Right kidney (tissue), 1 donor: ENCODE data around the gene SCNN1A.

ENCODE experiments used
- DNase-seq: peaks from one replicate; pipeline ENCODE4 v3.0.0-alpha.2; 2016

Gene SCNN1A

DNA sequence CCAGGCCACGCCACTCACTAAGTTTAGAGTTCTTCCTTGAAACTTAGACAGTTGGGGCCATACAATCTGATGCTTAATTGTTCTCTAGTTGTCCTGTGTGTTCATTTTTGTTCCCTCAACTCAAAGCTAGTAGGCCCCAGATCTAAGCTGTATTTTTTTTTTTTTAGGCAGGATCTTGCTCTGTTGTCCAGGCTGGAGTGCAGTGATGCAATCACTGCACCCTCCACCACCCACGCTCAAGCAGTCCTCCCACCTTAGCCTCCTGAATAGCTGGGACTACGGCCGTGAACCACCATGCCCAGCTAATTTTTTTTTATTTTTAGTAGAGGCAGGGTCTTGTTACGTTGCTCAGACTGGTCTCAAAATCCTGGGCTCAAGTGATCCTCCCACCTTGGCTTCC lies 41.0 kb downstream of the SCNN1A start:
- DNase-seq, result no peak

DNA sequence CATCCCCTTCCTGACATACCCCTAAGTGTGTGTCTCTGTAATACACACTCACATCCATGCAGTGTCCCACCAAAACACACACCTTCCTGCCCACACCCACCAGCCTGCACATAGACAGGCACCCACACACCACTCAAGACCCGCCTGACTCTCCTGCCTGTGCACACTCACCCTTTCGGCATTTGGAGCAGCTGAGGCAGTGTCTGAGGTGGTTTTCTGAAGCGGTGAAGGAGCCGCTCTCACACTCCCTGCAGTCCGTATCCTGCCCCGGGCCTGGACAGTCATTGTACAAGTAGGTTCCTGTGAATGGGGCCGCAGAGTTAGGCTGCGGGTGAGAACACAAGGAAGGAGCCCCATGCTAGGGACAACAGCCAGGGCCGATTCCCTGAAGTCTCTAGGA lies 41.8 kb downstream of the SCNN1A start:
- no peak for DNase-seq

- no peak for DNase-seq
Observed at GRCh38 chr12:6333029-6333428, 42.3 kb downstream of the SCNN1A start.

GRCh38 chr12:6332459-6332858 lies 42.9 kb downstream of the SCNN1A start:
- no peak for DNase-seq

GRCh38 chr12:6330999-6331714 lies 44.2 kb downstream of the SCNN1A start:
- DNase-seq, result no peak

DNA sequence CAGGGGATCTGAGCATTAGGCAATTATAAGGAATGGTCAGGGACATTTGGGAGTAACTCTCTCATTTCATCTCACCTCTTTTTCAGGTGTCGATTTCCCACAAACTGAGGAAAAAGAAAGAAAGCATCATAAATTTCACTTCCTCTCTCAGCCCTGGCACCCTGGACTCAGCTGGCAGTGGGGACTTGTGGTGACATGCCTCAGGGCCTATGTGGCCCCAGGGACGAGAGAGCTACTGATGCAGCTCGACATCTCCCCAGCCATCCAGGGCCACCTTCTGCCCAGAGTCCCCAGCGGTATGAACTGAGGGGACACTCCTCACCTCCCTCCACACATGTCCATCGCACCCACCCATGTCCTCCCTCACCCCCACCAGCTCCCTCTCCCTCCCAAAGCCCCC lies 45.2 kb downstream of the SCNN1A start:
- no peak for DNase-seq

DNA sequence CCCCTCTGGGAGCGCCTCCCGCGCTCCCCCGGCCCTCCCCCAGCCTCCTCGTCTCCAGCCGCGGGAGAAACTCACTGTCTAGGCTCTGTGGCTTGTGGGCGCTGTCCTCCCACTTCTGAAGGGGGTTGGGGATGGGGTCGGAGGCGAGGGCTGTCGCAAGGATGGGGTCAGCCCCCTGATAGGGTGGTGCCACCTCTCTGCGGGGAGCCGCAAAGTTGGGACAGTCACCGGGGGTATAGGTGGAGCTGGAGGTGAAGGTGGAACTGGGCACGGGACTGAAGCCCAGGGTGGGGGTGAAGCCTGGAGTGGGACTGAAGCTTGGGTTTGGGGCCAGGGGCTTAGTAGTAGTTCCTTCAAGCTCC lies 45.7 kb downstream of the SCNN1A start:
- no peak for DNase-seq

GRCh38 chr12:6328945-6329702 lies 46.2 kb downstream of the SCNN1A start:
- no peak for DNase-seq

GRCh38 chr12:6328045-6328779 lies 47.2 kb downstream of the SCNN1A start:
- no peak for DNase-seq

DNA sequence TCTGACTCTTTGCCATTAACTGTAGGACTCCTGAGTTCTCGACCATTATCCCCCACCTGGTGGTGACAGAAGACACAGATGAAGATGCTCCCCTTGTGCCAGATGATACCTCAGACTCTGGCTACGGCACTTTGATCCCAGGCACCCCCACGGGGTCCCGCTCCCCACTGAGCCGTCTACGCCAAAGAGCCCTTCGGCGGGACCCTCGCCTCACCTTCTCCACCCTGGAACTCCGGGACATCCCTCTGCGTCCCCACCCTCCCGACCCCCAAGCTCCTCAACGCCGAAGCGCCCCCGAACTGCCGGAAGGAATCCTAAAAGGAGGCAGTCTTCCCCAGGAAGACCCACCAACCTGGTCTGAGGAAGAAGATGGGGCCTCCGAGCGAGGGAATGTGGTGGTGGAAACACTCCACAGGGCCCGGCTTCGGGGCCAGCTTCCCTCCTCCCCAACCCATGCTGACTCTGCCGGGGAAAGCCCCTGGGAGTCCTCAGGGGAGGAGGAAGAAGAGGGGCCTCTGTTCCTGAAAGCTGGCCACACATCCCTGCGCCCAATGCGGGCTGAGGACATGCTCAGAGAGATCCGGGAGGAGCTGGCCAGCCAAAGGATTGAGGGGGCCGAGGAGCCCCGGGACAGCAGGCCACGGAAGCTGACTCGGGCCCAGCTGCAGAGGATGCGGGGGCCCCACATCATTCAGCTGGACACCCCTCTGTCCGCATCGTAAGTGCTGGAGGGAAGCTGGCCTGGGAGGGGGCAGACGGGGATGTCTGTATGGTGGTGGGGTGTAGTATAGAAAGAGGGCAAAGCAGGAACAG lies 47.9 kb downstream of the SCNN1A start:
- DNase-seq, result no peak

DNA sequence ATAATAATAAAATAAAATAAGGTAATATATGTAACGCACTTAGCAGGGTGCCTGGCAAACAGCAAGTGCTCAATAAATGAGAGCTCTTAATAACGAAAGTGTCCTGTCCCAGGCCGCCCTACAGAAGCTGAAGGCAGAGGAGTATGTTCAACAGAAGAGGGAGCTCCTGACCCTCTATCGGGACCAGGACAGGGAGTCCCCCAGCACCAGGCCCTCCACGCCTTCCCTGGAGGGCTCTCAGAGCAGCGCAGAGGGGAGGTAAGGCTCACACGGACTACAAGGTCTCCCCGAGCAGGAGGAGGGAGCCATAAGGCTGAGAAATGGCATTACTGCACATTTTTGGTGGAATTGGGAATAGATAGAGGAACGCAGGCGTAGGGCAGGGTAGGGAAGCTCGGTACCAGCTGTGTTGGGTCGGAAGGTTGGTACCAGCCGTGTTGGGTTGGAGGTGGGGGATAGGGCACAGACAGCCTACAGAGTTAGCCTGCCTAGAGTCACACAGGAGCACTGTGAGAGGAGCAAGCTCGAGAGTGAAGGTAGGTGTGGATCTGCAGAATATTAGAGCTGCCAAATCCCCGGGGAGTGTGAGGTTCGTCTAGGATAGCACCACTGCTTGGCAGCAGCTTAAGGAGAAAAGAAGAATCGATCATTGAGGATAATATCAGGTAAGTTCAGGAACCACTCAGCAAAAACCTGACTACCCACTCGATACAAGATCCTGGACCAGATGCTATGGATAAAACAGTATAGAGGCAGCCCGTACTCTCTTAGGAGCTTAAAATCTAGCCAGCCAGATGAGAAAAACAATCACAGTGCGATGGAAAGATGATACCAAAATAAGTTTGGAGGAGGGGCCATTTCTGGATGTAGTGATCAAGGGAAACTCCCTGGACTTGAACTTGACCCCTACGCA lies 48.8 kb downstream of the SCNN1A start:
- no peak for DNase-seq

DNA sequence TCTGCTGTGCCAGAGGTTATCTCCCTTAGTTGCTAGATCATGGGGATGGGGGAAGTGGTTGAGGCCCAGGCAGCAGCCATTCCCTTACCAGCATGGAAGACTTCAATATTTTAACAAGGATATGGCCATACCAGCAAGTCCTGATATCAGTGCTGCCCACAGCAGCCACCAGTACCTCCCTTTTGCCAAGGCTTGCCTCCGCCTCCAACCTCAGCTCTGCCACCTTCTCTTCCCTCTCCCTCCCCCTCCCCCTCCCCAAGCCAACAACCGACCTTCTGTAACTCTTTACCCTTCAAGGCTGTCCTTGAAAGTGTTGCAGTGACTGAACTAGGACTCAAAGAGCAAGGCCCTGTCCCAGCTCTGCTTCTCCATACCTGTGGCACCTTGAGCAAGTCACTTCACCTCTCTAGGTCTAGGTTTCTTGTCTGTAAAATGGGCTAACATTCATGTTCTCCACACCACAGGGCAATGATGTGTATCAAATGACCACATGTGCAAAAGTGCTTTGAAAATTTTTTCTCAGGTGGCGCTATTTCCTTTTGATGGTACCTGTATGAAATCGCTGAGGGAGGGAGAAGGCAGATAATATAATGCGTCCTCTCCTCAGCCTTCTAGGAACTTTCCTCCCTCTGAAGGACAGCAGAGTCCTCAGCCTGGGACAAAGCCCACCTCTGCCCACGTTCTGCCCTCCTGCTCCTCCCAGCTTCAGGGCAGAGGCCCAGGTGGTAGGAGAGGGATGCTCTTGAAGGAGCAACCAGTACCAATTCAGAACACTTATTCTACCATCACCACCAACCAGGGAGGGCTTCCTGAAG lies 50.2 kb downstream of the SCNN1A start:
- DNase-seq, result no peak

DNA sequence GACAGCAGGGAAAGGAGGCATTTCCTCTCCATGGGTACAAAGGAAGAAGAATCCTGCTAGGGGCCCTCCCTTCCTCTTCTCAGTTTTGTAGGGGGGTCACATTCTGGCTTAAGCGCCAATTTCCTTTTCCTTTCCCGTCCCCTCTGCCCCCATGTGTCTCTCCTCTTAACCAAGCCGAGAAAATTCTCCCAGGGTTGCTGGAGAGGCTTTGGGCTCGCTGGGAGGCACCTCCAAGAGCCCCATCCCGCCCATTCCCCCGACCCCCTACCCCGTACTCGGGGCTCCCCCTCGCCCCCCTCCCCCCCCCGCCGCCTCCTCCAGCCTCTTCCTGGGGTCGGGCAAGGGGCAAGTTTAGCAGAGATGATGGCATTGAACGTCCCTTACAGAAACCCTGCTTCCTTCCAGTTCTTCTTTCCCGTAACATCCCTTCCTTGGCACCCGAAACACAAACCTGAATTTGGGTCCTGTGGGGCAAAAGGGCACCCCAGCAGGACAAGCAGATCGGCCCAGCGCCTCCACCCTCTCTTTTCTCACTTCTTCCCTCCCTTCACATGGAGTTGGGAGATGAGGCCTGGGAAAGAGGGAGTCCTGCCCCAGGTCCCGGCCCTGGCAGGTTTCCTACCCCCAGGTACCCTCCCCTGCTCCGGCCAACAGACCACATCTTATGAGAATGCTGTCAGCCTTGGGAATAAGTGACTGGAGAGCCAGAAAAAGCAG lies 51.2 kb downstream of the SCNN1A start:
- DNase-seq, result no peak

GRCh38 chr12:6323340-6323994 lies 51.9 kb downstream of the SCNN1A start:
- peak; percentile 61 for DNase-seq

DNA sequence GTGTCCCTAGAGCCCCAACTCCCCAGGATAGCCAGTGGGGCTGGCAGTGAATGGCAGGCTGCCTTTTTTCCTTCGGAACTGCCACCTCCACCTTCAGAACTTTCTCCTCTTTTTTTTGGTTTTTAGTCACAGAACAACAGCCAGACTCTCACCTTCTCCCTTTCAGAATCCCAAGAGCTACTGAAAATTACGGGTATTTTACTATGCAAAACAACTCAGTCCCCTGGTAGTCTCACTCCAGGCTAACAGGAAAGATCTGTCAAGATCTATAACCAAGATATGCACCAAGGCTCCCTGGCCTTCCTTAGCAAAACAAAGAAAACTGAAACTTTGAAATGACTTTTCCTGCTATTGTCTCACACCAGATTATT lies 52.4 kb downstream of the SCNN1A start:
- no peak for DNase-seq

DNA sequence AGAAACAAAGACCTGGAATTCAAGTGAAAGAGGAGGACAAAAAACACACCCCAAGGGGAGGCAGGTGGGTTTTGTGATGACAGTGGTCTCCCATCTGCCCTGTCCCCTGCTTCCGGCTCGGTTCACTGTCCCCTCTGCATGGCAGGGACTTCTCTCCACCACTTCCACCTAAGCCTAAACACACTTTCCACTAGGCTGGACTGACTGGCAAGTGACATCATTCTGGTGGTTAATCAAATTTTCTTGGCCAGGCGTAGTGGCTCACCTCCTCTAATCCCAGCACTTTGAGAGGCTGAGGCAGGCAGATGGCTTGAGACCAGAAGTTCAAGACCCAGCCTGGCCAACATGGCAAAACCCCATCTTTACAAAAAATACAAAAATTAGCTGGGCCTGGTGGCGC lies 53.0 kb downstream of the SCNN1A start:
- no peak for DNase-seq

DNA sequence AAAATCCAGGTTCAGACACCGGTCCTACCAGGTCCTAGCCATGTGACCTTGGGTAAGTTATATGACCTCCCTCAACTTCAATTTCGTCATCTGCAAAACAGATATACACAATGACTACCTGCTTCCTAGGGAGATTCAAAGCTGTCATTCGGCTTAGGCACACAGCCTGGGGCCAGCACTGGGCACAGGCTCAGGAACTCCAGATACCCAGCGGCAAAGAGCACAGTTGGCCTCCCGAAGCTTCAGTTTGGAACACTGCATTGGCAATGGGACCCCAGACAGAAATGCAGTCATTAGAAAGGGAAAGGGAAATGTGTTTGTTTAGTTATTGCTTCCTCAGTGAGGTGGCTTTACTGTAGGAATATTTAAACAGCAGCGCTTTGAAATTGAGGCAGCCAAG lies 53.5 kb downstream of the SCNN1A start:
- DNase-seq, result no peak

DNA sequence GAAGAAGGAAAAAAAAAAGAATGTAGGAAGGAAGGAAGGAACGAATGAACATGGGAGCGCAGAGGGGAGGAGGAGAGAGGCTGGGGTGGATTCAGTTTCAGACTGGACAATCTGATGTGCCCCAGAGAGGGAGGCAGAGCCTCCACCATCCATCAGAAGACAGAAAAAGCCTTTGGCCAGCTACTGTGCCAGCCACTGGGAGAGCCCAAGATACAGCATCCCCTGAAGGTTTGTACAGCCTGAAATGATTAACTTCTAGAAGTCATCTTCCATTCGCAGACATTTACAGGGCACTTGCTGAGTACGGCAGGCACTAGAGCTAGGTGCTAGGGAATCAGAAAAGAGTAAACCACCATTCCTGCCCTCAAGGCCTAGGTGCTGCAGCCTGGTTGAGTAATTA lies 55.9 kb downstream of the SCNN1A start:
- DNase-seq, result no peak

DNA sequence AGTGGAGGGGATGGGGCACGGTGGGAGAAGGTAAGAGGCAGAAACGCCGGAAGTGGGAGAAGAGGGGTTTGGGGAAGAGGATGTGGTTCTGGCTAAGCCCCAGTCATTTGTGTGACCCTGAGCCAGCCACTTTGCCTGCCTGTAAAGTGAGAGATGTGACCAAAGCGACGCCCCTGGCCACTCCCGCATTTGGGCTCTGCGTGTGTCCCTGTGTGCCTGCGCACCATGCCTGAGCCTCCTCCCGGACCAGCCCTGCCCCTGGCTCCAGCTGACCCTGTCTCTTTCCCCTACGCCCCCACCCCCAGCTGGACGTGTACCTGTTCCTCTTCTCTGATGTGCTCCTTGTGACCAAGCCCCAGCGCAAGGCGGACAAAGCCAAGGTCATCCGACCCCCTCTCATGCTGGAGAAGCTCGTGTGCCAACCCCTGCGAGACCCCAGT lies 56.9 kb downstream of the SCNN1A start:
- no peak for DNase-seq
